Smooth muscle cell (in vitro differentiated cells): ENCODE measurements around the gene PDE4C. TPM values are rescaled to one million over a fixed set of nuclear protein-coding genes. Genes with fewer than 3 reads are reported as not detected.

Experiments used
- DNase-seq: peaks from one replicate; lab custom pipeline; 2025; ENCODE audit not compliant: unreplicated experiment; lab: John Stamatoyannopoulos, UW
- H2AFZ ChIP-seq: fragments of 200-600 bp; sonication (generic); 2 replicates; pipeline ENCODE4 v1.6.0; 2016; ENCODE audit warnings: antibody characterized with exemption, low read depth, mild to moderate bottlenecking
- H3F3A ChIP-seq: fragments of 200-600 bp; sonication (generic); 2 replicates; pipeline ENCODE4 v1.6.0; 2017; ENCODE audit warnings: antibody characterized with exemption, low read depth
- H3K27ac ChIP-seq: fragments of 200-600 bp; sonication (generic); 2 replicates; pipeline ENCODE4 v1.5.1; 2016; ENCODE audit warnings: low read depth, mild to moderate bottlenecking
- H3K27me3 ChIP-seq: fragments of 200-600 bp; sonication (generic); 2 replicates; pipeline ENCODE4 v1.6.1; 2016; ENCODE audit warnings: low read depth, mild to moderate bottlenecking
- H3K36me3 ChIP-seq: fragments of 200-600 bp; sonication (generic); 2 replicates; pipeline ENCODE4 v1.5.1; 2016; ENCODE audit warnings: low read depth
- H3K4me1 ChIP-seq: fragments of 200-600 bp; sonication (generic); 2 replicates; pipeline ENCODE4 v1.5.1; 2016; ENCODE audit warnings: low read depth
- H3K4me2 ChIP-seq: fragments of 200-600 bp; sonication (generic); 2 replicates; pipeline ENCODE4 v1.6.0; 2016; ENCODE audit warnings: mild to moderate bottlenecking
- H3K4me3 ChIP-seq: fragments of 200-600 bp; sonication (generic); 2 replicates; pipeline ENCODE4 v1.5.1; 2016; ENCODE audit warnings: mild to moderate bottlenecking
- H3K79me2 ChIP-seq: fragments of 200-600 bp; sonication (generic); 2 replicates; pipeline ENCODE4 v1.6.0; 2016; ENCODE audit warnings: low read depth, mild to moderate bottlenecking
- H3K9ac ChIP-seq: fragments of 200-600 bp; sonication (generic); 2 replicates; pipeline ENCODE4 v1.6.0; 2016; ENCODE audit warnings: low read depth
- H3K9me3 ChIP-seq: fragments of 200-600 bp; sonication (generic); replicated peaks from 2 replicates; pipeline ENCODE4 v1.5.1; 2016; ENCODE audit warnings: low read depth
- H4K20me1 ChIP-seq: fragments of 200-600 bp; sonication (generic); 2 replicates; pipeline ENCODE4 v1.6.0; 2016; ENCODE audit warnings: low read depth
- CTCF ChIP-seq: fragments of 200-600 bp; sonication (generic); IDR thresholded peaks from 2 replicates; pipeline ENCODE4 v1.5.1; 2017; ENCODE audit warnings: borderline replicate concordance, mild to moderate bottlenecking, antibody characterized with exemption; ENCODE audit not compliant: insufficient read depth, poor library complexity, severe bottlenecking
- WGBS: methylation state at CpG from one replicate; pipeline ENCODE4 v1.1.7; 2016; ENCODE audit warnings: low lambda C conversion rate; 5-methylcytosine and 5-hydroxymethylcytosine counted together
- polyA plus RNA-seq: library from polyadenylated mRNA; unstranded; fragments of >200 nt; fragmentation: Nextera tagmentation; extraction: Ambion mirVana; gene quantifications from 2 replicates; pipeline ENCODE4 v1.2.1, GENCODE V29; 2016
- total RNA-seq: library from RNA; depleted of rRNA; stranded (reverse); fragments of >200 nt; gene quantifications from 2 replicates; pipeline ENCODE4 v1.2.3, GENCODE V29; 2014

The PDE4C gene
- total and polyA plus RNA-seq, 2 experiments from 2014 or later, result 1.1 to 1.7 TPM

DNA sequence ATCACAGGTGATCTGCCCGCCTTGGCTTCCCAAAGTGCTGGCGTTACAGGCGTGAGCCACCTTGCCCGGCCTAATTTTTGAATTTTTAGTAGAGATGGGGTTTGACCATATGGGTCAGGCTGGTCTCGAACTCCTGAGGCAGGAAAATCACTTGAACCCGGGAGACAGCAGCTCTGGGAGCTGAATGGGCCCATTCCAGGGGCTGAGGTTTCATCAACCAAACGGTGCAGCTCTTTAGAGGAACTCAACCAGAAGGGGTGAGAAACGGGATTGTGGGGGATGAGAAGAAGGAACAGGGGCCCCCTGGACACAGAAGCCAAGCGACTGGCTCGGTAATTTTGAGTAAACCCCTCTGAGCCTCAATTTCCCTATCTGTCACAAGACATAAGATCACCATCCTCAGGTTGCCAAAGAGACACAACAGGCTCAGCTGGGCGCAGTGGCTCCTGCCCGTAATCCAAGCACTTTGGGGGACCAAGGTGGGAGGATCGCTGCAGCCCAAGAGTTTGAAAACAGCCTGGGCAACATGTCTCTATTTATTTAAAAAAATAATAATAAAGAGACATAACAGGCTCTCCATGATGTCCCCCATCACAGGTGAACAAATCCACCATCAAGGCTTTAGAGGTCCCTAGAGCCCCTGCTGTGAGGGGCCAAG lies 47.5 kb upstream of the PDE4C start:
- H3K9me3 ChIP-seq, result no peaks in the 10 kb centered on the region
- H3K36me3 ChIP-seq, result no peaks in the 10 kb centered on the region
- H3K79me2 ChIP-seq, result peaks cover 17% of the 10 kb centered on the region
- H3F3A ChIP-seq, result peaks cover 22% of the 10 kb centered on the region
- no peak overlapping the region for H3K27ac ChIP-seq
- no peak for DNase-seq
- H3K9ac ChIP-seq, result no peak overlapping the region
- H3K4me2 ChIP-seq, result no peak overlapping the region
- H3K4me1 ChIP-seq, result peaks cover 2% of the 10 kb centered on the region
- 94% methylated on average over 13 of the region's 13 CpGs for WGBS
- peaks cover 85% of the 10 kb centered on the region for H4K20me1 ChIP-seq
- TF ChIP-seq CTCF, result no peak
- H2AFZ ChIP-seq, result no peak overlapping the region
- no peaks in the 10 kb centered on the region for H3K27me3 ChIP-seq
- H3K4me3 ChIP-seq, result no peak overlapping the region

DNA sequence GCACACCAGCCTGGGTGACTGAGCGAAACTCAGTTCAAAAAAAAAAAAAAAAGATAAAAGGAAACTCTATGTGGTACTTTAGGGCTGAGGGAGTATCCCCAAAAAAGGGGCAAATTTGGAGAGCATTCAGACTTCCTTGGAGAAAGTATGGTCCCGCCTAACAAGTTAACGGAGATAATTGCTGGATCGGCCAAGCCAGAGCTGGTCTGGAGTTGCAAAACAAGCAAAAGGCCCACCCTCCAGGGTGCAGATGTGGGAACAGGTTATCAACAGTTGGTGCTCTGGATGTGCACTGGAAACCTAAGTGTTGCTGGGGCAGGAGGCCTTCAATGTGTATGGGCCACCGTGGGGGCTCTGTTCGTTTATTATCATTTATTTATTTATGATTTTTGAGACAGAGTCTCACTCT lies 45.2 kb upstream of the PDE4C start:
- H2AFZ ChIP-seq, result no peak overlapping the region

DNA sequence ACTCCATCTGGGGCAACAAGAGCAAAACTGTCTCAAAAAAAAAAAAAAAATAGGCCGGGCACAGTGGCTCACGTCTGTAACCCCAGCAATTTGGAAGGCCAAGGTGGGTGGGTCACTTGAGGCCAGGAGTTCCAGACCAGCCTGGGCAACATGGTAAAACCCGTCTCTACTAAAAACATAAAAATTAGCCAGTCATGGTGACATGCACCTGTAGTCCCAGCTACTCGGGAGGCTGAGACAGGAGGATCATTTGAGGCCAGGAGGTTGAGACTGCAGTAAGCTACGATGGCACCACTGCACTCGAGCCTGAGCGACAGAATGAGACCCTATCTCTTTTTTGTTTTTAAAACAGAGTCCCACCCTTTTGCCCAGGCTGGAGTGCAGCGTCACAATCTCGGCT lies 44.1 kb upstream of the PDE4C start:
- Histone ChIP-seq H2AFZ (no peak overlapping the region), H3K4me1 (no peaks in the 10 kb centered on the region), H3K9ac (no peak overlapping the region), H3K36me3 (no peaks in the 10 kb centered on the region), H3K9me3 (no peaks in the 10 kb centered on the region), H3K27ac (no peak overlapping the region), H3K27me3 (no peaks in the 10 kb centered on the region), H3K4me3 (no peak overlapping the region), H3F3A (peaks cover 5% of the 10 kb centered on the region), H3K79me2 (no peaks in the 10 kb centered on the region), H3K4me2 (no peak overlapping the region), H4K20me1 (peaks cover 51% of the 10 kb centered on the region)
- no peak for TF ChIP-seq CTCF
- no peak for DNase-seq
- 93% methylated on average over 9 of the region's 9 CpGs for WGBS

More for the DNA sequence above, 45.2 kb upstream of the PDE4C start:
- Histone ChIP-seq H3K27me3 (no peaks in the 10 kb centered on the region), H3K9me3 (no peaks in the 10 kb centered on the region), H4K20me1 (peaks cover 62% of the 10 kb centered on the region), H3K36me3 (no peaks in the 10 kb centered on the region), H3K4me3 (no peak overlapping the region), H3K4me1 (no peaks in the 10 kb centered on the region), H3K9ac (no peak overlapping the region), H3K4me2 (no peak overlapping the region), H3K27ac (no peak overlapping the region), H3F3A (peaks cover 12% of the 10 kb centered on the region), H3K79me2 (no peaks in the 10 kb centered on the region)
- 82% methylated on average over 6 of the region's 6 CpGs for WGBS
- no peak for DNase-seq
- TF ChIP-seq CTCF, result no peak

DNA sequence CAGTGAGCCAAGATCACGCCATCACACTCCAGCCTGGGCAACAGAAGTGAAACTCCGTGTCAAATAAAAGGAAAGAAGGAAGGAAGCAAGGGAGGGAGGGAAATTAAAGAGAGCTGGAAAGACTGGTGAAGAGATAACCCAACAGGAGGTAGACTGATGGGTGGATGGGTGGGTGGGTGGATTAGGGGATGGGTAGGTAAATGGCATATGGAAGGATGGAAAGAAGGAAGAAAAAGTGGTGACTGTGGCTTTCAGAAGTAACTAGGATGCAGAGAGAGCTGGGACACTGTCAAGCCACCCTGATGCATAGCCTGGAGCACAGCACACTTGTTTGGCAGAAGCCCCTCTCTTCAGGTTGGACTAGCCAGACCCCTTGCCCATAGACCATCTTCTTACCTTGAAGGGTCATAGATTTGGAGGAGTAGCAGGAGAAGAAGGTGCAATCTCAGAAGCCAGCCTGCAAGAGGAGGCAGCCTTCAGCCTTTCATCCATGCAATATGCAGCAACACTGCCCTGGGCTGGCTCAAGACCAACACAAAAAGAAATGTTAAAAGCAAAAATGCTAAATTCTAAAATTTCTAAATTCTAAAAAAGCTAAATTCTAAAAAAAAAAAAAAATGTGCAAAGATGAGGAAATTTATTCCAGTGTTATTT lies 43.0 kb upstream of the PDE4C start:
- no peak for DNase-seq
- Histone ChIP-seq H4K20me1 (peaks cover 40% of the 10 kb centered on the region), H3K27me3 (no peaks in the 10 kb centered on the region), H3K79me2 (no peaks in the 10 kb centered on the region), H2AFZ (no peak overlapping the region), H3F3A (peaks cover under 1% of the 10 kb centered on the region), H3K9ac (no peak overlapping the region), H3K9me3 (no peaks in the 10 kb centered on the region), H3K4me1 (no peaks in the 10 kb centered on the region), H3K4me3 (no peak overlapping the region), H3K27ac (no peak overlapping the region), H3K36me3 (no peaks in the 10 kb centered on the region), H3K4me2 (no peak overlapping the region)
- WGBS, result 100% methylated on average over 2 of the region's 2 CpGs
- TF ChIP-seq CTCF, result no peak
